Measurements from ENCODE around the gene NMRK2. TPM values are rescaled to one million over a fixed set of nuclear protein-coding genes. Genes with fewer than 3 reads are reported as not detected.
A peak's percentile ranks its signal among the peaks of the same experiment; 100 is the strongest.
"Not testable (repeated sequence)": the region's sequence is repeated elsewhere in the genome, so short reads cannot be mapped to it uniquely, and the experiment has no call there.

The NMRK2 gene, protein sequence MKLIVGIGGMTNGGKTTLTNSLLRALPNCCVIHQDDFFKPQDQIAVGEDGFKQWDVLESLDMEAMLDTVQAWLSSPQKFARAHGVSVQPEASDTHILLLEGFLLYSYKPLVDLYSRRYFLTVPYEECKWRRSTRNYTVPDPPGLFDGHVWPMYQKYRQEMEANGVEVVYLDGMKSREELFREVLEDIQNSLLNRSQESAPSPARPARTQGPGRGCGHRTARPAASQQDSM
- not detected for total RNA-seq

DNA sequence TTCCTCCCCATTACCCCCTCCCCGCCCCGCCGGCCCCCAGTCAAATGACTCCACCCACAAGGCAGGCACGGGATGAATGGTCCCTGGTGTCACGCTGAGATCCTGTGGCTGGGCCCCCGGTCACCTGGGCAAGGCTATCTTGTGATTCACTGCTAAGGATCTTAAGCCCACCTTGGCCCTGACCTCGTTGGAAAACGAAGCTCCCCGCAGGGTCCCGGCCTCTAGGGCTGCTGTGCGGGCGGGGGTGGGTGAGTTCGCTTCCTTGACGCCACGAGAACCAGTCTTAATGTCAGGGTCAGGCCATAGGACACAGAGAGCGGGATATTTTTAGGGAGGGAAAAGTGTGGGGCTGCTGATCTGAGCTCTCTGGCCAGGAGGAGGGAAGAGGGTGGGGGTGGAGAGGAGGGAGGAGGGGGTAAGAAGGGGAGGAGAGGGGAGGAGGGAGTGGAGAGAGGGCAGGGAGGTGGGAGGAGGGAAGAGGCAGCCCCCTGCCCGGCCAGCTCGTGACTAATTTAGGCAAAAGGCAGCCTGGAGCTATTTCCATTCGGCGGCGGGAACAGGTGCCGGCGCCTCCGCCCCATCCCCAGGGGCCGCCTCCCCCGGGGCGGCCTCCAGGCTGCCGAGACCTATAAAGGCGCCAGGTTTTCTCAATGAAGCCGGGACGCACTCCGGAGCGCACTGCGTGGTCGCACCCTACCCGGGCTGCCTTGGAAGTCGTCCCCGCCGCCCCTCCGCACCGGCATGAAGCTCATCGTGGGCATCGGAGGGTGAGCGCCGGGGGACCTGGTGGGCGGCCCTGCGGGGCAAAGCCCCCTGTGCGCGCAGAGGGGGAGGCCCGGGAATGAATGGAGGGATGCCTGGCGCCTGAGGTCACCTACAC is at the start of gene NMRK2:
Gene NMRK2, plus strand, starts transcription at position 139 of the 880 bp plus-strand sequence. Its CDS starts 603 bp downstream, at position 742.
- no peaks in the 10 kb centered on the region for H3K9me3 Mint-ChIP-seq
- ATAC-seq (ENCODE audit: low read depth) (no peak), DNase-seq (no peak)
- no peak within 1 kb of the TSS for H3K4me3 Mint-ChIP-seq
- POLR2A ChIA-PET, result no interaction called here
- H3K27ac Mint-ChIP-seq, result no peak within 1 kb of the TSS
- no peaks in the 10 kb centered on the region for H3K36me3 Mint-ChIP-seq
- no peaks in the 10 kb centered on the region for H3K4me1 Mint-ChIP-seq
- H3K27me3 Mint-ChIP-seq, result peaks cover 30% of the 10 kb centered on the region

DNA sequence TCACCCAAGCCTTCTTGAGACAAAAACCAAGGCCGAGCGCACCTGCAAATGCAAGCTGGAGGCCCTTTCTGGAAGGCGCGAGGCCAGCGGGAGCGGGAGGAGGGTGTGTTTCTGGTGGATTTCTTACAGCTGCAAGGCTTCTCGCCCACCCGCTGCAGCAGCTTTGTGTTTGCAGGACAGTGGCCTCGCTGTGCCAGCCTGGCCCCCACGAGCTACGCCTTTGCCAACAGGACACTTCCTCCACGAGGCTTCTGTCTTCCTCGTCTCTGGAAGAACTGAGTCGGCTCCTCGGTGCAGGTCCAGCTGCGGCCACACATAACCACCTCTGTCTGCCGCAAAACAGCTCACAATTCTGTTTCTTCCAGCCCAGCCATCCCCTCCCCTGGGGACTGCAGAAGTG is 42.3 kb upstream of the NMRK2 start:
- Mint-ChIP-seq H3K27ac (no peak overlapping the region), H3K9me3 (no peaks in the 10 kb centered on the region), H3K4me3 (no peak overlapping the region), H3K27me3 (peaks cover 1% of the 10 kb centered on the region), H3K36me3 (no peaks in the 10 kb centered on the region), H3K4me1 (no peaks in the 10 kb centered on the region)
- POLR2A ChIA-PET, result no interaction called here
- no peak for ATAC-seq (ENCODE audit: low read depth)
- no peak for DNase-seq

DNA sequence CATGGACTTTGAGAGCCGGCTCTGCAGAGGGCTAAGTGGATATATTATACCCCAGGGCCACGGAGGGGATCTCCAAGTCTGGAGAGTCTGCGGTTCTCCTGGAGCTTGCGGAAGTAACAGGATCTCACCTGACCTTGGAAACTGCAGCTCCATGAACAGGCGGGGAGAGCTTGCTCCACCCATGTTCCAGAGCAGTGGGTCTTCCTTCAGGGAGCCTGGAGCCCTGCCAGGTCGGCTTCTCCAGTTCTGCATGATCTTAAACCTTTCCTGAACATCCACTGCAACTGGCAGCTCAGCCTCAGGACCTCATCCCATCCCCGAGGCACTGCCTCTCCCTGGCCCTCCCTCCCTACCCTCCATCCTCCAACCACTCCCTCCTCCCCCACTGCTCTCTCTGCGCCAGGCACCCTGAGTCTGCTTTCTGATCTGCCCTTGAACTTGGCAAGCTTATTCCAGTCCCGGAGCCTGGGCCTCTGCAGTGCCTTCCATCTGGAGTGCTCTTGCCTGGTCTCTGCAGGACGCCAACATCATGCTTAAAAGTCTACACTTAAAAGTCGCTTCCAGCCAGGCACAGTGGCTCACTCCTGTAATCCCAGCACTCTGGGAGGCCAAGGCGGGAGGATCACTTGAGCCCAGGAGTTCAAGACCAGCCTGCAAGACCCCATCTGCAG is 39.2 kb upstream of the NMRK2 start:
- Mint-ChIP-seq H3K27ac (no peak overlapping the region), H3K4me1 (peaks cover 6% of the 10 kb centered on the region), H3K9me3 (no peaks in the 10 kb centered on the region), H3K27me3 (peaks cover 2% of the 10 kb centered on the region), H3K4me3 (no peak overlapping the region), H3K36me3 (no peaks in the 10 kb centered on the region)
- POLR2A ChIA-PET, result no interaction called here
- DNase-seq (no peak), ATAC-seq (ENCODE audit: low read depth) (no peak)

DNA sequence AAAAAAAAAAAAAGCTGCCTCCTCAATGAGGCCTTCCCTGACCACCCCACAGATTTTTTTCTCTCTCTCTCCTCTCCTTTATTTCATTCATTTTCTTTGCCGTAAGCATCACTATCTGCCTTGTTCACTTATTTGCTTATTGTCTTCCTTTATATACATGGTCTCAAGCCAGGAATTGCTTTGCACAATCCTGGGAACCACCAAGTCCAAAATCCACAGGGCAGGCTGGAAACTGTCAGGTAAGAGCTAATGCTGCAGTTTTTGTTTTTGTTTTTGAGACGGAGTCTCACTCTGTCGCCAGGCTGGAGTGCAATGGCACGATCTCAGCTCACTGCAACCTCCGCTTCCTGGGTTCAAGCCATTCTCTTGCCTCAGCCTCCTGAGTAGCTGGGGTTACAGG is 37.9 kb upstream of the NMRK2 start:
- not testable (repeated sequence) for H3K4me3 Mint-ChIP-seq

DNA sequence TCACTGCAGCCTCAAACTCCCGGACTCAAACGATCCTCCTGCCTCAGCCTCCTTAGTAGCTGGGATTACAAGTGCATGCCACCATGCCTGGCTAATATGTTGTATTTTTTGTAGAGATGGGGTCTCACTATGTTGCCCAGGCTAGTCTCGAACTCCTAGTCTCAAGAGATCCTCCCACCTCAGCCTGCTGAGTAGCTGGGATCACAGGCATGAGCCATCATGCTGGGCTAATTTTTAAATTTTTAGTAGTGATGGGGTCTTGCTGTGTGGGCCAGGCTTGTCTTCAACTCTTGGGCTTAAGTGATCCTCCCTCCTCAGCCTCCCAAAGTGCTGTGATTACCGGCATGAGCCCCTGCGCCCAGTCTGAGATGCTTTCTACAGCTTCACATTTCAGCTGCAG is 37.1 kb upstream of the NMRK2 start:
- Mint-ChIP-seq H3K36me3 (no peaks in the 10 kb centered on the region), H3K4me1 (peaks cover 6% of the 10 kb centered on the region), H3K27ac (no peak overlapping the region), H3K27me3 (peaks cover 7% of the 10 kb centered on the region), H3K9me3 (peaks cover 2% of the 10 kb centered on the region), H3K4me3 (no peak overlapping the region)
- POLR2A ChIA-PET, result no interaction called here
- ATAC-seq (ENCODE audit: low read depth) (no peak), DNase-seq (no peak)

More for the DNA sequence above, 37.9 kb upstream of the NMRK2 start:
- H3K9me3 Mint-ChIP-seq; ATAC-seq (ENCODE audit: low read depth); H3K36me3 Mint-ChIP-seq; DNase-seq; H3K27me3 Mint-ChIP-seq; H3K4me1 Mint-ChIP-seq; H3K27ac Mint-ChIP-seq: not testable (repeated sequence)
- POLR2A ChIA-PET, result interaction anchor here (0.6 kb wide), 2 partner anchors 26 to 52 kb away, joined by 4 to 5 read pairs; partner anchors contain the start of gene ZFR2

DNA sequence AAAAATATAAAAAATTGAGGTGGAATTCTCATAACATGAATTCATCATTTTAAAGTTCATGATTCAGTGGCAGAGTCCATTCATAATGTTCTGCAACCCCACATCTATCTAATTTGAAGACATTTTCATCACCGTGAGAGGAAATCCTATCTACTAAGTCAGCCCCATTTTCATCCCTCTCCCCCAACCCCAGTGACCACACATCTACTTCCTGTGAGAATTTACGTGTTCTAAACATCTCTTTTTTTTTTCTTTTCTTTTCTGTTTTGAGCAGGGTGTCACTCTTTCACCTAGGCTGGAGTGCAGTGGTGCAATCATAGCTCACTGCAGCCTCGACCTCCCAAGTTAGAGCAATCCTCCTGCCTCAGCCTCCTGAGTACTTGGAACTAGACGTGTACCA is 34.9 kb upstream of the NMRK2 start:
- H3K27ac Mint-ChIP-seq, result peak overlapping the region; percentile 67
- H3K27me3 Mint-ChIP-seq, result peaks cover 9% of the 10 kb centered on the region
- ATAC-seq (ENCODE audit: low read depth) (peak; percentile 73), DNase-seq (peak; percentile 34)
- H3K4me3 Mint-ChIP-seq, result peak overlapping the region; percentile 53
- peaks cover 6% of the 10 kb centered on the region for H3K4me1 Mint-ChIP-seq
- peaks cover 2% of the 10 kb centered on the region for H3K9me3 Mint-ChIP-seq
- POLR2A ChIA-PET, result no interaction called here
- H3K36me3 Mint-ChIP-seq, result no peaks in the 10 kb centered on the region

DNA sequence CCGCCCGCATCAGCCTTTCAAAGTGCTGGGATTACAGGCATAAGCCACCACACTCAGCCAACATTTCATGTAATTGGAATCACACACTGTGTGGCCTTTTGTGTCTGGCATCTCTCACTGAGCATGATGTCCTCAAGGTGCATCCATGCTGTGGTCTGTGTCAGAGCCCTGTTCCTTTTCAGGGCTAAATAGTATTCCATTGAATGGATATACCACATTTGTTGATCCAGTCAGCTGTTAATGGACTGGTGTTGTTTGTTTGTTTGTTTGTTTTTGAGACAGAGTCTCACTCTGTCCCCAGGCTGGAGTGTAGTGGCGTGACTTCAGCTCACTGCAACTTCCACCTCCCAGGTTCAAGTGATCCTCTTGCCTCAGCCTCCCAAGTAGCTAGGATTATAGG is 34.4 kb upstream of the NMRK2 start:
- peaks cover 9% of the 10 kb centered on the region for H3K27me3 Mint-ChIP-seq
- H3K36me3 Mint-ChIP-seq, result no peaks in the 10 kb centered on the region
- peaks cover 2% of the 10 kb centered on the region for H3K9me3 Mint-ChIP-seq
- ATAC-seq (ENCODE audit: low read depth) (no peak), DNase-seq (no peak)
- POLR2A ChIA-PET, result interaction anchor here (0.5 kb wide), 1 partner anchor 36 kb away, joined by 3 read pairs; no protein-coding TSS in a partner anchor
- peaks cover 6% of the 10 kb centered on the region for H3K4me1 Mint-ChIP-seq
- H3K27ac Mint-ChIP-seq, result peak overlapping the region; percentile 67
- peak overlapping the region; percentile 53 for H3K4me3 Mint-ChIP-seq

DNA sequence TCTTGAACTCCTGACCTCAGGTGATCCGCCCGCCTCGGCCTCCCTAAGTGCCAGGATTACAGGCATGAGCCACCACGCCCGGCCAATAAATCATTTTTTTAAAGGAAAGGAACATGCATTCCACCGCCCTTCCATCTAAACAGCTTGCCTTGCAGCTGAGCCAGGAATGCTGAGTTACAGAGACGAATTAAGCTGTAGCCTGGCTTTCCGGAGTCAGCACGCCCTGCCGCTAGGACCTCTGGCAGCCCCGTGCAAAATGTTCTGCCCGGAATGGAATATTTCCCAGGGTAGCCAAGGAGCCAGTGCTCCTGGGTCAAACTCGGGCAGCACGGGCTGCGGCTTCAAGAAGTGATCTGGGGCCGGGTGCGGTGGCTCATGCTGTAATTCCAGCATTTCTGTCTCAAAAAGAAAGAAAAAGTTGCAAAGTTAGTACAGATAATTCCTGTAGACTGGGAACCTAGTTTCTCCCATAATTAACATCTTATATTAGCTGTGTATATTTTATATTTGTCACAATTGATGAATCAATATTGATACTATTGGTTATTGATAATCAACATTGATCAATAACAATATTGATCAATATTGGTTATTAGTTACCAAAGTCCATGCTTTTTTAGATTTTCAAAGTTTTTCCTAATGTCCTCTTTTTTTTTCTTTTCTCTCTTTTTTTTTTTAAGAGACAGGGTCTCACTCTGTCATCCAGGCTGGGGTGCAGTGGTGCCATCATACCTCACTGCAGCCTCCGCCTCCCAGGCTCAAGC is 33.2 kb upstream of the NMRK2 start:
- Mint-ChIP-seq H3K36me3 (no peaks in the 10 kb centered on the region), H3K9me3 (peaks cover 2% of the 10 kb centered on the region), H3K27me3 (peaks cover 9% of the 10 kb centered on the region), H3K4me1 (peaks cover 6% of the 10 kb centered on the region), H3K4me3 (no peak overlapping the region), H3K27ac (no peak overlapping the region)
- ATAC-seq (ENCODE audit: low read depth) (no peak), DNase-seq (no peak)
- POLR2A ChIA-PET, result no interaction called here

DNA sequence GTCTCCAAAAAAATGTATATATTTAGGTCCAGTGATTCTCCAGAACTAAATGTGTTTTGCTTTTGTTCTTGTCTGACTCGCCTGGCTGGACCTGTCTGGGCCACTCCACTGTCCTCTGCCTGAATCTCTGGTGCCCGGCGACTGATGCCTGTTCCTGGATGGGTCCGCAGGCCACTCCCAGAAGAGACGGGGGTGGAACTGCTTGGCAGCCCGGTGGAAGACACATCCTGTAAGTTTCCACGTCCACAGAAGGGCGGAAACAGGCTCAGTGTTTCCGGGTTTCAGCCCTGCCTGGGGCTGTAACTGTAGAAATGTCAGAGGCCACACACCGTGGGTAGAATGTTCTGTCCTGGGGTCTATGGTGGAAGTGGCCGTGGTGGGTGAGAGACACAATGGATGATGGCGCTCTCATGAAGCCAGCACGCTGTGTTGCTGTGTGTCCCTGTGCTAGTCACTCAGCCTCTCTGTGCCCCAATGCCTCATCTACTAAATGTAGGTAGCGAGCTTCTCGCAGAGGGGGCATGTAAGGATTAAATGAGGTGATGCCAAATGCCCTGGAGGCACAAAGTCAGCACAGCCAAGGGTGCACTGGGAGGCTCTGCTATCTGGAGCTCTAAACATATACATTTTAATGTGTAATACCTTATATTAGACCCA is 30.4 kb upstream of the NMRK2 start:
- Mint-ChIP-seq H3K36me3 (no peaks in the 10 kb centered on the region), H3K27me3 (peaks cover 7% of the 10 kb centered on the region), H3K9me3 (peaks cover 2% of the 10 kb centered on the region), H3K27ac (no peak overlapping the region), H3K4me1 (peaks cover 4% of the 10 kb centered on the region), H3K4me3 (no peak overlapping the region)
- POLR2A ChIA-PET, result no interaction called here
- ATAC-seq (ENCODE audit: low read depth), result no peak
- DNase-seq, result no peak

DNA sequence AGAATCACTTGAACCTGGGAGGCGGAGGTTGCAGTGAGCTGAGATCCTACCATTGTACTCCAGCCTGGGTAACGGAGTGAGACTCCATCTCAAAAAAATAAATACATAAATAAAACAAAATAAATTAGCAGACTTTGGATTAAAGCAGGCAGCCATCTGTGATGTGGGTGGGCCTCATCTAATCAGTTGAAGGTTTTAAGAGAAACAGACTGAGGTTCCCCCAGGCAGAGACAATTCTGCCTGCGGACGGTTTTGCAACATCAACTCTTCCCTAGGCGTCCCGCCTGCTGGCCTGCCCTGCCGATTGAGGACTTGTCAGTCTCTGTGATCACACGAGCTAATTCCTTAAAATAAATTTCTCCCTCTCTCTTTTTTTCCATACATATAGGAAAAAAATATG is 28.6 kb upstream of the NMRK2 start:
- Mint-ChIP-seq H3K27me3 (peaks cover 7% of the 10 kb centered on the region), H3K4me3 (no peak overlapping the region), H3K9me3 (peaks cover 1% of the 10 kb centered on the region), H3K36me3 (no peaks in the 10 kb centered on the region), H3K4me1 (no peaks in the 10 kb centered on the region), H3K27ac (no peak overlapping the region)
- POLR2A ChIA-PET, result interaction anchor here (0.7 kb wide), 1 partner anchor 86 kb away, joined by 3 read pairs; no protein-coding TSS in a partner anchor
- DNase-seq (no peak), ATAC-seq (ENCODE audit: low read depth) (no peak)

DNA sequence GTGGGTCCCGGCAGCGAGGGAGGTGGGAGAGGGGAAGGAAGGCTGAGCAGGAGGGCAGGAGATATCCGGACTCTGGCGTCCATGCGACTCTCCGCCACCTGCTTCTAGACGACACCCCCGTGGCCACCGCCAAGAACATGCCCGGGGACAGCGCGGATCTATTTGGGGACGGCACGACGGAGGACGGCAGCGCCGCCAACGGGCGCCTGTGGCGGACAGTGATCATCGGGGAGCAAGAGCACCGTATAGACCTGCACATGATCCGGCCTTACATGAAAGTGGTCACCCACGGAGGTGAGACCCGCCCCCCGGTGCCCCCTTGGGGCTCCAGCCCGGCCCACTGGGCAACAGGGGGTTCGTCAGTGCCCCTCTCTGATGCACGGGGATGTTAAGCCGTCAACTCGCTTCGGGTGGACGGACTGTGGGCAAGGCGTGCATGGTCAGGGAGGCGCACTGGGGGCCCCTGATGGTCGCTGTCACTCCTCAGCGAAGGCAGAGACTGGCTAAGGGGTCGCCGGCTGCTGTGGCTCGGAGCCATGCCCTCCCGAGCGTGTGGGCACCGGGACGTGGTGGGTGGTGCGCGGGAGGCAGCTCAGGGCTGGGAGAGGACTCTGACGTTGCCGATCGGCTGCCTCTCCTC is 25.1 kb upstream of the NMRK2 start:
- ATAC-seq (ENCODE audit: low read depth), result no peak
- Mint-ChIP-seq H3K27ac (no peak overlapping the region), H3K36me3 (no peaks in the 10 kb centered on the region), H3K4me1 (no peaks in the 10 kb centered on the region), H3K4me3 (no peak overlapping the region), H3K27me3 (no peaks in the 10 kb centered on the region), H3K9me3 (peaks cover 1% of the 10 kb centered on the region)
- DNase-seq, result no peak
- POLR2A ChIA-PET, result no interaction called here

DNA sequence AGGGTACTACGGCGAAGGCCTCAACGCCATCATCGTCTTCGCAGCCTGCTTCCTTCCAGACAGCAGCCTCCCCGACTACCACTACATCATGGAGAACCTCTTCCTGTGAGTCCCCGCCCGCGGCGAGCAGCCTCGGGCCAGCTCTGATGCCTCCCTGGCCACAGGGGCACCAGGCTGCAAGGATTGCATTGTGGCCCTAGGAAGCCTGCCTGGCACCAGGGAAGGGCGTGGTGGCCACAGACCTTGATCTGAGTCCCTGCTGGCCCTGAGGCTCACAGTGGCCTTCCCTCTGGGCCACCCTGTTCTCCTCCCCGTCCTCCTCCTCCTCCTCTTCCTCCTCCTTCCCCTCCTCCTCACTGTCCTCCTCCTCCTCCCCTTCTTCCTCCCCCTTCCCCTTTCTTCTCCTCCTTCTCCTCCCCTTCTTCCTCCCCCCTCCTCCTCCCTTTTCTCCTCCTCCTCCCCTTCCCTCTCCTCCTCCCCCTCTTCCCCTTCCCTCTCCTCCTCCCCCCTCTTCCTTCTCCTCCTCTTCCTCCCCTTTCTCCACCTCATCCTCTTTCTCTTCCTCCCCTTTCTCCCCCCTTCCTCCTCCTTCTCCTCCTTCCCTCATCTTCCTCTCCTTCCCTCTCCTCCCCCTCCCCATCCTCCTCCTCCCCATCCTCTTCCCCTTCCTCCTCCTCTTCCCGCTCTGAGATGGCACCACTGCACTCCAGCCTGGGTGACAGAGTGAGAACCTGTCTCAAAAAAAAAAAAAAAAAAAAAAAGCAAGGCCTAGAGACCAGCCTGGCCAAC is 24.4 kb upstream of the NMRK2 start:
- H3K4me1 Mint-ChIP-seq, result no peaks in the 10 kb centered on the region
- DNase-seq, result no peak
- no peak overlapping the region for H3K4me3 Mint-ChIP-seq
- H3K27me3 Mint-ChIP-seq, result no peaks in the 10 kb centered on the region
- POLR2A ChIA-PET, result no interaction called here
- no peak for ATAC-seq (ENCODE audit: low read depth)
- no peaks in the 10 kb centered on the region for H3K36me3 Mint-ChIP-seq
- peaks cover 1% of the 10 kb centered on the region for H3K9me3 Mint-ChIP-seq
- no peak overlapping the region for H3K27ac Mint-ChIP-seq
